Spleen (tissue), 11 donors: ENCODE data around the gene CTDP1. TPM values are rescaled to one million over a fixed set of nuclear protein-coding genes. Genes with fewer than 3 reads are reported as not detected.
A peak's percentile ranks its signal among the peaks of the same experiment; 100 is the strongest.

ENCODE experiments used
- DNase-seq: peaks from one replicate; pipeline ENCODE4 v3.0.0-alpha.2; 2020
- H3K27ac ChIP-seq, 8 donors: fragments of 200-600 bp; sonication (generic) in 7 of 8; 1 replicate in 4 of 8; 2 replicates in 4 of 8; pipeline versions ENCODE4 v1.5.0 to v1.8.0; 2016 to 2021; ENCODE audit warnings: inconsistent platforms in 4 of 8, mild to moderate bottlenecking in 4 of 8, moderate library complexity in 1 of 8
- H3K27me3 ChIP-seq, 7 donors: fragments of 200-600 bp; sonication (generic) in 6 of 7; replicated peaks in 1 of 7; 1 replicate in 4 of 7; 2 replicates in 3 of 7; pipeline versions ENCODE4 v1.5.0 to v1.8.0; 2016 to 2021; ENCODE audit warnings: inconsistent platforms in 3 of 7, mild to moderate bottlenecking in 1 of 7
- H3K36me3 ChIP-seq, 6 donors: fragments of 200-600 bp; sonication (generic) in 5 of 6; 1 replicate in 4 of 6; 2 replicates in 2 of 6; pipeline versions ENCODE4 v1.5.0 to v1.8.0; 2016 to 2021; ENCODE audit warnings: inconsistent platforms in 2 of 6
- H3K4me1 ChIP-seq, 6 donors: fragments of 200-600 bp; sonication (generic) in 5 of 6; 1 replicate in 3 of 6; 2 replicates in 3 of 6; pipeline versions ENCODE4 v1.5.0 to v1.8.0; 2016 to 2021; ENCODE audit warnings: inconsistent platforms in 3 of 6
- H3K4me3 ChIP-seq, 8 donors: fragments of 200-600 bp; sonication (generic) in 7 of 8; 1 replicate in 4 of 8; 2 replicates in 4 of 8; pipeline versions ENCODE4 v1.5.0 to v1.8.0; 2016 to 2021; ENCODE audit warnings: inconsistent platforms in 4 of 8, mild to moderate bottlenecking in 4 of 8, moderate library complexity in 2 of 8
- H3K9me3 ChIP-seq, 8 donors: fragments of 200-600 bp; sonication (generic) in 7 of 8; 1 replicate in 4 of 8; 2 replicates in 4 of 8; pipeline versions ENCODE4 v1.5.0 to v1.8.0; 2016 to 2021; ENCODE audit warnings: inconsistent platforms in 4 of 8
- CTCF ChIP-seq, 11 experiments: fragments of 200-600 bp in 7 of 11; fragments of 450-650 bp in 4 of 11; sonication (generic) in 4 of 11; IDR thresholded peaks in 8 of 11; conservative IDR thresholded peaks in 3 of 11; 1 replicate in 7 of 11; 2 replicates in 4 of 11; pipeline versions ENCODE4 v1.4.0 to v1.8.0; 2016 to 2021; ENCODE audit warnings: antibody characterized with exemption in 11 of 11, inconsistent platforms in 4 of 11, mild to moderate bottlenecking in 1 of 11
- POLR2A ChIP-seq, 3 donors: fragments of 450-650 bp; IDR thresholded peaks; one replicate each; pipeline ENCODE4 v1.5.1; 2017; ENCODE audit warnings: antibody characterized with exemption in 3 of 3, mild to moderate bottlenecking in 1 of 3
- POLR2AphosphoS5 ChIP-seq, 3 donors: sonication (generic); formaldehyde crosslinking; IDR thresholded peaks; one replicate each; pipeline ENCODE4 v1.5.1; 2017; ENCODE audit warnings: antibody characterized with exemption in 3 of 3
- WGBS, 5 donors: extraction: QIAGEN DNeasy Blood & Tissue Kit in 3 of 5; methylation state at CpG; one replicate each; pipeline versions ENCODE4 v1.1.5 to v1.1.7; 2013 to 2018; 5-methylcytosine and 5-hydroxymethylcytosine counted together
- intact Hi-C: fragments of 100-400 bp; cut with DNase I; formaldehyde crosslinking; loops from one replicate; pipeline ENCODE4 v1.15.0; 2023; ENCODE audit warnings: low total_unique reads
- polyA plus RNA-seq, 3 donors: library from polyadenylated mRNA; stranded (reverse); fragments of 200-250 nt; gene quantifications; one replicate each; pipeline ENCODE4 v1.2.1, GENCODE V29; 2013
- total RNA-seq, 7 donors: library from RNA; depleted of rRNA in 3 of 7; stranded (reverse); fragments of >200 nt in 3 of 7; fragmentation: NEBNext Ultra II Directional in 4 of 7; extraction: Animal tissue kit (Norgen Biotek cat#: 25700) in 4 of 7; gene quantifications; one replicate each; pipeline versions ENCODE4 v1.1.0 to v1.2.1, GENCODE V29; 2016 to 2021
- donor health status: healthy with polysubstance abuse.
- donor health status: DM: no; HTN: no; CAD: no; lungs with moderate emphysema.
- donor health status: DM: no; HTN: no; CAD: no.
- donor health status: Bipolar disorder and iron deficiency.
- donor health status: healthy.
- donor health status: DM: no; HTN: no; CAD: no.
- donor health status: DM: yes; HTN: yes; CAD: no.

The CTDP1 gene
- total and polyA plus RNA-seq, 10 donors = 13.6 to 54.6 (median 28.6) TPM

DNA sequence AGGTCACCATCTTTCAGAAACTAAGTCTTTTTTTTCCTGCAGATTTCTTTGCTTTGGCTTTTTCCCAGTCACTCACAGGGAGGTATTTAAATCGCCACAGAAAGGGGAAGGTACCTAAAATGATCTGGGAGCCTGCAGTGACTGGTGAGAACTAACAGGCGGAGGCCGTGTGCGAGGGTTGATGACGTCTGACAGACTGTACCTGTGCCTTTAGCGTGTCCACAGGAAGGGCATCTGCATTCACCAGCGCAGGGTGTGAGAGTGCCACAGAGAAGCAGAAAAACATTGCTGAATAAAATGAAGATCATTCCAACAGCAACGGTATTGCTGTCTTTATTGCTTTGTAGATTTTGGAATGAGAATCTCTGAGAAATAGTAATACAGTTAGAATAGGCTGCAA lies 5.7 kb downstream of the CTDP1 start:
- WGBS, 5 donors = 55 to 75% (median 63%) methylated on average over 8 of the region's 8 CpGs
- TF ChIP-seq POLR2AphosphoS5 (IDR thresholded peaks at IDR 0.05) (no peak), CTCF (IDR thresholded peaks at IDR 0.05 in 8 of 11, conservative IDR thresholded peaks at IDR 0.05 in 3 of 11) (no peak), POLR2A (IDR thresholded peaks at IDR 0.05) (no peak)
- H3K4me1 ChIP-seq = peaks cover 24 to 91% (median 52%) of the 10 kb centered on the region in 6 donors
- peak overlapping the region in 1 of 8 donors; percentile 96 for H3K27ac ChIP-seq
- no peak overlapping the region for H3K4me3 ChIP-seq
- intact Hi-C loops = loop anchor here (10.0 kb wide), 1 partner anchor 260 kb away; no protein-coding TSS in a partner anchor
- peak; percentile 81 for DNase-seq
- H3K9me3 ChIP-seq = no peaks in the 10 kb centered on the region
- H3K36me3 ChIP-seq = peaks cover 0 to 41% (median 2%) of the 10 kb centered on the region in 6 donors
- H3K27me3 ChIP-seq = no peaks in the 10 kb centered on the region

DNA sequence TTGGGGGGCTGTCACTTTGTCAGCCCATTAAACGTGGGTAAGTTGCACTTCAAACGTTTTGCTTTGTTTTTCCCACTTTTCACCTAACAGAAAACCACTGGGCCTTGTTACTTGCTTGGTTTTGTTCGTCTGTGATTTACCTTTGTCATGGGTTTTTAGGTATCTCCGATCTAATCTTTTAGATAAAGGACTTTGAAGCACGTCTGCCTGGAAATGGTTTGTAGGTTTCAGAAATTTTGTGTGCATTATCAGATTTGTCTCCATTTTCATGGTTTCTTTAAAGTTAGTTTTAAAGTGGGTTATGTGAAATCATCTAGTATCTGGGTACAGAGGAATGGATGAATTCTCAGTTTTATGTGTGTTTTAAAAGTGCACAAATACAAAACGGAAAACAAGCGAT lies 6.4 kb downstream of the CTDP1 start:
- DNase-seq = no peak
- WGBS, 5 donors = 76 to 84% (median 78%) methylated on average over 7 of the region's 7 CpGs

DNA sequence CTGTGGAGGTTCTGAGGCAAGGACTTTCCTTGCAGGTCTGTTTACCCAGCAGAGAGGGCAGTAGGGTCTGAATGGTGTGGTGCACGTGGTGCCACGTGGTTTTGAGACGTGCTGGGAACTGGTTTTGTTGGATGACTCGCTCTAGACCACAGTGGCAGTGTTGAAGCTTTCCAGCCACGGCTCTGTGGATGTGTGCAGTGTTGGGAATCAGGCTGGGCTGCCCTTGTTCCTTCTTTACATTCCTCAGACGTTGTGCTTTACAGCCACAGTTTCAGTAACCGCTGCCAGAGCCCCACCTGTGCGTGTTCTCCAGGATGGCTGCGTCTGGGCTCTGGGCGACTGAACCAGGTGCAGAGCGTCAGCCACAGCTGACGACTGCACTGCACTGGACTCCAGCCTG lies 8.2 kb downstream of the CTDP1 start:
- peaks cover 0 to 29% (median 0%) of the 10 kb centered on the region in 6 donors for H3K36me3 ChIP-seq
- no peak overlapping the region for H3K27ac ChIP-seq
- 69 to 82% (median 78%) methylated on average over 4 to 12 of the region's 12 CpGs for WGBS, 5 donors
- peak in 1 of 3 donors; percentile 13 for TF ChIP-seq POLR2AphosphoS5 (IDR thresholded peaks at IDR 0.05)
- TF ChIP-seq POLR2A (IDR thresholded peaks at IDR 0.05) = no peak
- H3K4me3 ChIP-seq = no peak overlapping the region
- H3K27me3 ChIP-seq = no peaks in the 10 kb centered on the region
- intact Hi-C loops = loop anchor here (10.0 kb wide), 1 partner anchor 257 kb away; no protein-coding TSS in a partner anchor
- no peak for DNase-seq
- no peaks in the 10 kb centered on the region for H3K9me3 ChIP-seq
- peaks cover 0 to 85% (median 34%) of the 10 kb centered on the region in 6 donors for H3K4me1 ChIP-seq

More for the DNA sequence above, 6.4 kb downstream of the CTDP1 start:
- TF ChIP-seq POLR2A (IDR thresholded peaks at IDR 0.05) = no peak
- TF ChIP-seq CTCF (IDR thresholded peaks at IDR 0.05 in 8 of 11, conservative IDR thresholded peaks at IDR 0.05 in 3 of 11) = no peak
- TF ChIP-seq POLR2AphosphoS5 (IDR thresholded peaks at IDR 0.05) = no peak
- no peak overlapping the region for H3K4me3 ChIP-seq
- intact Hi-C loops = loop anchor here (10.0 kb wide), 1 partner anchor 259 kb away; no protein-coding TSS in a partner anchor
- H3K9me3 ChIP-seq = no peaks in the 10 kb centered on the region
- peak overlapping the region in 1 of 8 donors; percentile 96 for H3K27ac ChIP-seq
- H3K27me3 ChIP-seq = no peaks in the 10 kb centered on the region
- H3K36me3 ChIP-seq = peaks cover 0 to 41% (median 2%) of the 10 kb centered on the region in 6 donors
- H3K4me1 ChIP-seq = peaks cover 17 to 91% (median 48%) of the 10 kb centered on the region in 6 donors

- Histone ChIP-seq H3K36me3 (peaks cover 0 to 14% (median 1%) of the 10 kb centered on the region in 6 donors), H3K9me3 (no peaks in the 10 kb centered on the region), H3K4me3 (no peak overlapping the region), H3K27ac (no peak overlapping the region), H3K4me1 (peaks cover 0 to 78% (median 14%) of the 10 kb centered on the region in 6 donors), H3K27me3 (no peaks in the 10 kb centered on the region)
- intact Hi-C loops = no loop called here
- TF ChIP-seq POLR2A (IDR thresholded peaks at IDR 0.05) (no peak), CTCF (IDR thresholded peaks at IDR 0.05 in 8 of 11, conservative IDR thresholded peaks at IDR 0.05 in 3 of 11) (no peak), POLR2AphosphoS5 (IDR thresholded peaks at IDR 0.05) (no peak)
- no peak for DNase-seq
- 91 to 95% (median 93%) methylated on average over 6 of the region's 6 CpGs for WGBS, 5 donors
Observed at GRCh38 chr18:79690071-79690470, 10.5 kb downstream of the CTDP1 start.
